Hindlimb muscle (tissue), 1 donor: ENCODE measurements around the gene SOX13. TPM values are rescaled to one million over a fixed set of nuclear protein-coding genes. Genes with fewer than 3 reads are reported as not detected.

Source experiments
- DNase-seq: peaks from one replicate; pipeline ENCODE4 v3.0.0-alpha.2; 2013
- polyA plus RNA-seq: library from polyadenylated mRNA; unstranded; fragments of 120-200 nt; gene quantifications from one replicate; pipeline ENCODE4 v1.2.1, GENCODE V29; 2013; ENCODE audit not compliant: insufficient read length

Gene SOX13
- polyA plus RNA-seq, 1 donor: 30.2 TPM

DNA sequence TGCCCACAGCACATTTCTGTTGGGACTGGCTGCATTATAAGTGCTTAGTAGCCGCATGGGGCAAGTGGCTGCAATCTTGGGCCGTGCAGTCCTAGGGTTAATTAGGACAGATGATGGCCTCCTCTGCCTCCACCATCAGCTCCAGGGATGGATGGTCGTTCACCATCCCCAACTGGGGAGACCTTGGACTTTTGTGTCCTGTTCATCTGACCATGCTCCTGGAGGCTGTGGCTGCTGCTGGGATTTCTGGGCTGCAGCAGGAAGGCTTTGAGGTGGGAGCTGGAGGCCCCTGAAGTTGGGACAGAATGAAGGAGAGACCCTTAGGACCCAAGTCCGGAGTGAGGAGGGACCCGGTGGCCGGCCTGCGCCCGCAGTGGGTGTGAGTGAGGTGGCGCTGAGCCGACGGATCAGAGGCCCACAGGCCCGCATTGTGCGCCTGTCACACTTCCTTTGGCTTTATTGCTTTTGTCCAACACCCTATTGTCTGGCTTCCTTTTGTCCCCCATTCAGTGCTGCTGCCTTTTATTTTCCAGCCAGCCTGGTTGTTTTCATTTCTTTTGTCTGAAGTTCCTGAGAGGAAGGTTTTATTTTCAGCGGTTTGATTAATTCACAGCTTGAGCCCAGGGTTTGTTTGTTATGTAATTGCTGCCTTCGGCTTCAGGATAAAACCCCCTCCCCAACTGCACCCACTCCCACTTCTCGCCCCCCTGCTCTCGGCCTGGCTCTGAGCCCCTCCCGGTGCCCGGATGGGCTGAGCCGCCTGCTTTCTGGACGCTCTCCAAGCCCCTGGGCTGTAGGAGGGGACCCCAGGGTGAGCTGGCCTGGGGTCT, 35.6 kb downstream of the SOX13 start:
- DNase-seq: no peak

GRCh38 chr1:204110894-204111633, 38.1 kb downstream of the SOX13 start:
- DNase-seq: no peak

- no peak for DNase-seq
Measured at GRCh38 chr1:204112876-204113730, 40.2 kb downstream of the SOX13 start.

DNA sequence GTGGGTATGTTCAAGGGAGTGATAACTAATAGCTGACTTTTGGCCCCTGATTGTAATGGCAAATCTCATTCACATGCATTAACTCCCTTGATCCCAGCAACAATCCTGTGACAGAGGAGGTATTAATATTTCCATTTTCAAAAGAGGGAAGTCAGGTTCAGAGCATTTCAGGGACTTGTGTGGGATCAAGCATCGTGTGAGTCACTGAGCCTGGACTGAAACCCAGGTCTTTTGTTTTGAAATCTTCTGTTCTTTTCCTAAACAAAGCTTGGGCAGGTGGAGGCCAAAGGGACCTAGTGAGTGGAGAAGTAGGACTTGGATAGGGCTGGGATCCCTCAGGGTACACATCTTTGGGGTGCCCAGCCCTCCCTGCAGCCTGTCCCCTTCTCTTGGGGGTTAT, 41.0 kb downstream of the SOX13 start:
- DNase-seq: no peak

- no peak for DNase-seq
Measured at GRCh38 chr1:204114606-204115005, 41.7 kb downstream of the SOX13 start.

DNA sequence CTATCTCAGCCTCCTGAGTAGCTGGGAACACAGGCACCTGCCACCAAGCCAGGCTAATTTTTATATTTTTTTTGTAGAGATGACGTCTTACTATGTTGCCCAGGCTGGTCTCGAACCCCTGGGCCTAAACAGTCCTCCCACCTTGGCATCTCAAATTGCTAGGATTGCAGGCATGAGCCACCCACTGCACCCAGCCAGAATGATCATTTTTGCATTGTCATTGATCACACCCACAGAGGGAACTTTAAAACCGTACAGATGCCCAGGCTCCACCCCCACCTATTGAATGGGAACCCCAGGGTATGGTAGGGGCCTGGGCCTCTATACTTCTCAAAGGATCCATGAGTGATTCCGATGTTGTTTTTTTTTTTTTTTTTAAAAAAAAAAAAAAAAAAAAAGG, 42.2 kb downstream of the SOX13 start:
- no peak for DNase-seq

- DNase-seq: no peak
Measured at GRCh38 chr1:204116539-204116938, 43.6 kb downstream of the SOX13 start.

DNA sequence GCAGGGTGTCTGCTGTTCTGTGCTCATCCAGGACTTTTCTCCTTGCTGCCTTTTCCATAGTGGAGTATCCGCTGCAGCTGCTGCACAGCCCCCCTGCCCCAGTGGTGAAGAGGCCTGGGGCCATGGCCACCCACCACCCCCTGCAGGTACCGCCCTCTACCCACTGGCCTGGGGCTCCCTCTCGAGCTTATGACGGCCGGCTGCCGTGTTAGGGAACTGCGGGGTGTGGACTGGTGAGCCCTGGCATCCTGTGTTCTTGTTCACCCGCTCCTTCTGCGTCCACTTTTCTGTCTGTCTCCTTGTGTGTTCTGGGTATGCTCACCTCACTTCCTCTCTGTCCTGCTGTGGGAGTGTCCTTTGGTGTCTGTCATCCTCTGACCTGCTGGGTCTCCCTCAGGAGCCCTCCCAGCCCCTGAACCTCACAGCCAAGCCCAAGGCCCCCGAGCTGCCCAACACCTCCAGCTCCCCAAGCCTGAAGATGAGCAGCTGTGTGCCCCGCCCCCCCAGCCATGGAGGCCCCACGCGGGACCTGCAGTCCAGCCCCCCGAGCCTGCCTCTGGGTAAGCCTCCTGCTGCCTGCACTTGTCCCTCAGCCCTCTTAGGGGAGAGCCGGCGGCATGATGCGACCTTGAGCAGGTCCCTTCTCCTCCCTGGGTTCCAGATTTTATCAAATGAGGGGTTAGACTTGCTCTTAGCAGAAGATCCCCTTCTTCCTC, 49.1 kb downstream of the SOX13 start:
- DNase-seq: no peak

DNA sequence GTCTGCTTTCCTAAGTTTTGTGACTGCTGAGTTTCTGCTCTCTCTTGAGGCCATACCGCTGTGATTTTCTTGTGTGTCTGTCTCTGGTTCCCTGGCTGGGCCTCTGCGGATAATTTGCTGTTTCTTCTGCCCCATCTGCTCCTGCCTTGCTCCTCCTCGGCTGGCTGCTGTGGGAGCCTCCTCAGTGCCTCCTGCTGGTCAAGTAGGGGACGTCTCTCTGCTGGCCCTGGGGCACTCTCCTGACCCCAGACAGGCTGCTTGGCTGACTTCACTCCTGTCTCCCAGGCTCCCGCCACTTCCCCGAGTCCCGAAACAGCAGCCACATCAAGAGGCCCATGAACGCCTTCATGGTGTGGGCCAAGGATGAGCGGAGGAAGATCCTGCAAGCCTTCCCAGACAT, 50.5 kb downstream of the SOX13 start:
- no peak for DNase-seq

DNA sequence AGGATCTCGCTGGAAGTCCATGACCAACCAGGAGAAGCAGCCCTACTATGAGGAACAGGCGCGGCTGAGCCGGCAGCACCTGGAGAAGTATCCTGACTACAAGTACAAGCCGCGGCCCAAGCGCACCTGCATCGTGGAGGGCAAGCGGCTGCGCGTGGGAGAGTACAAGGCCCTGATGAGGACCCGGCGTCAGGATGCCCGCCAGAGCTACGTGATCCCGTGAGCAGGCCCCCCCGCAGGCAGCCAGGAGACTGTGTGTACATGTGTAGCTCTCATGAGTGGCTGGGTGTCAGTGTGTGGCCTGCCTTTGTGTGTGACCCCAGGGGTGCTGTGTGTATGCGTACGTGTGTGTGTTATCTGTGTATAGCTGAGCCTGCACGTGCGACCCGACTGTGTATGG, 51.7 kb downstream of the SOX13 start:
- DNase-seq: no peak

- no peak for DNase-seq
Measured at GRCh38 chr1:204125759-204126351, 52.9 kb downstream of the SOX13 start.

GRCh38 chr1:204126386-204126785, 53.5 kb downstream of the SOX13 start:
- DNase-seq: no peak

DNA sequence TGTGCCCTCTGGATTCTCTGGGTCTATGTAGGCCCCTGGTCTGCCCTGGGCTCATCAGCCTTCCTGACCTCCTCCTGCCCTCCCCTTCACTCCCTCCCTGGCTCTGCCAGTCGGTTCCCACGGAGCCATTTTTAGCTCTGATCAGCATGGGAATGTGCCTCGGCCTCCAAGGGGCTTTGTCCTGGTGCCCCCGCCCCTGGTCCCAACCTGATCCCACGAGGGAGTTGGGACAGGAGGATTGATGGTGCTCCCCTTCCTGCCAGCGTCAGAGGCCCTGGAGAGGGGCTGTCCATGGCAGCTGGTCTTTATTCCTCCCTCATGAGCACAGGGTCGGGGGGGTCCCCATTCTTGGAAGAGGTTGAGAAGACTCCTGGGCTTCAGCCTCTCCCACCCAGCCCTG, 54.0 kb downstream of the SOX13 start:
- DNase-seq: no peak

DNA sequence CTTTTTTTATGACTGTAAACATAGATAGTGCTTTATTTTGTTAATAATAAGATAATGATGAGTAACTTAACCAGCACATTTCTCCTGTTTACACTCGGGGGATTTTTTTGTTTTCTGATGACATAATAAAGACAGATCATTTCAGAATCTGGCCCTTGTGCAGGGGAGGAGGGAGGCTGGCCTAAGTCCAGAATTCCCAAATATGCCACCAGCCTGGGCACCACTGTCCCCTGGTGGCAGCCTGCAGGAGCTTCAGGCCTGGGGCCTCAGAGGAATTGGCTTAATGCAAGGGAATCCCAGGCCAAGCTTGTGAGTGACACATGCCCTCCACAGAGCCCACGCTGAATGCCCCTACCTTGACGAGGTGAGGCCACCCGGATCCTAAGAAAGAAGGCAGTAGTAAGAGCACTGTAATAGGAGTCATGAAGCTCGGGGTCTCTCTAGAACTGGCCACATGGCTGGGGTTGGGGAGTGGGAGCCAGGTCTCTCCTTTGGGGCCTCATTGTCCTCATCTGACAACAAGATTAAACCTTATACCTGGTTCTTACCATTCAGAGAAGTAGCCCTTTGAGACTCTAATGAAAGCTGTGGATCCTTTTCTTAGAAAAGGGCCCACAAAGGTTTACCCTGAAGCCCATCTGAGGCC, 54.8 kb downstream of the SOX13 start:
- DNase-seq: no peak

DNA sequence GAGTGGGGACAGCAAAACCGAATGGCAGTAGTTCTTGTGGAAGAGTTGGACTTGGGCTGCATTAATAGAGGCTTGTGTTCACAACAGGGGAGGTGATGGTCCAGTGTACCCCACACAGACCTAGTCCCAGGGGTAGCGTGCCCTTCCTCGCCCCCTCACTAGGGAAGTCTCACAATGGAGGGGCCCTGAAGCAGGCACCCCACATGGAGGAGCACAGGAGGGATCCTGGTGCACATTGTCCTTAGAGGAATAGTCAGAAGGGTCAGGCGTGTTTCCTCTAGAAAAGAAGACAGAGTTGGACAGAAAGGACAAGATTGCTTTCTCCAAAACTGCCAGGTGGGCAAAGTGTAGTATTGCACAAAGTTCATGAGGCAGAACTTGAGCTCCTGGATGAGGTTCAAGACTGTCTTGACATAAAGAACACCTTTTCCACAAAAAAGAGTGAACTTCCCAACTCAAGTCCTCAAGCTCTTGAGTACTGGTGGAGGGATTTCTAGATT, 55.6 kb downstream of the SOX13 start:
- DNase-seq: no peak

DNA sequence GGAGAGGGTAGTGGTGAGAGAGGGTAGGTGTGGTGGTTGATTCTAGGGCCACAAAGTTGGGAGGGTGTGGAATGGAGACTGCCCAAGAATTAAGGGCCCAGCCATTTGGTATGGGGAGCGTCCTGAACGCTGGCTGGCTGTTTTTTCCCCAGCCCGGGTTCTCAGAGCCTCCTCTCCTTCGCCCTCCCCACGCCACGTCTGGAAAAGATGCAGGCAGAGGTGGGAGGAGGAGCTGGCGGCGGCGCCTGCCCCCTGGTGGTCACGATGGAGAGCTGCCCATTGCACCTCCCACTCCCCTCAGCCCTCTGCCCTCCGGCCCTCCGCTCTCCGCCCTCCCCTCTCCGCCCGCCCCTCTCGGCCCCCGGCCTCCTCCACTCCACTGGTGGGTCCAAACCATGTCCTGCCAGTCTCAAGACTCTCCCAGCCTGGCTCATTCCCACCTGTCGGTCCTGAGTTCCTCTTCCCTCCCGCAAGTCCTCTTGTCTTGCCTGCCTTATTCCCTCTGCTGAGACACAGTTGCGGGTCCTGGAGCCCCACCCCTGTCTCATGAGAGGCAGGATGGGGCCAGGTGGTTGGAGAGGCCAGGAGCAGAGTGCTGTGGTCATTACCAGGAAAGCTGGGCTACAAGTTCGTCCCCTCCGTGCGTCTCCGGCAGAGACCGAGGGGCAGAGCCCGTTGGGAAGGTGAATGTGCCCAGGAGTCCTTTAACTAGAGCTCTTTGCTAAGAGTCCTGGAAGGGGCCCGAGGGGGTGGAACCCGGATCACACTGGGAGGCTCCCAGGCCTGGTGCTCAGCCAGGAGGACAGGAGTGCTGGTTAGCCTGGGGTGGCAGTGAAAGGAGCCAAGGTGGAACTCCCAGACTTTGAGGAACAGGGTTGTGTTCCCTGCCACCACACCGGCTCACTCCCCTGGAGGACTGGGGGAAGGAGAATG, 56.3 kb downstream of the SOX13 start:
- DNase-seq: peak; percentile 73

DNA sequence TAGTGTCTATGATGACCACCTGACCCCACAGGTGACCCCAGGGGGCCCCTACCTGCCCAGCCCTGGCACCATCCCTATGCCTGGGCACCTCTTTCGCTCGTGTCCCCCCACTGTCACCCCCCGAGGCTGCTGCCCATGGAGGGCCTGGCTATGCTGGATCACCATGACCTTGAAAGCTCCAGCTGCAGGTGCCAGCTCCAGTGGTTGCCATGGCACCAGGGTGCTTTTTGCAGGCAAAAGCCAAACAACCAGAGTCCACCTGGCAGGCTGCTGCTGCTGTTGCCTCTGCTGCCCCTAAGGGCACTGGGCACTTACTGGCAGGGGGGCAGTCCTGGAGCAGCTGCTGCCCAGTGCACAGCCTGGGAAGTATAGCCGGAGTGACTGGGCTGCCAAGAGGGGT, 57.3 kb downstream of the SOX13 start:
- DNase-seq: no peak

DNA sequence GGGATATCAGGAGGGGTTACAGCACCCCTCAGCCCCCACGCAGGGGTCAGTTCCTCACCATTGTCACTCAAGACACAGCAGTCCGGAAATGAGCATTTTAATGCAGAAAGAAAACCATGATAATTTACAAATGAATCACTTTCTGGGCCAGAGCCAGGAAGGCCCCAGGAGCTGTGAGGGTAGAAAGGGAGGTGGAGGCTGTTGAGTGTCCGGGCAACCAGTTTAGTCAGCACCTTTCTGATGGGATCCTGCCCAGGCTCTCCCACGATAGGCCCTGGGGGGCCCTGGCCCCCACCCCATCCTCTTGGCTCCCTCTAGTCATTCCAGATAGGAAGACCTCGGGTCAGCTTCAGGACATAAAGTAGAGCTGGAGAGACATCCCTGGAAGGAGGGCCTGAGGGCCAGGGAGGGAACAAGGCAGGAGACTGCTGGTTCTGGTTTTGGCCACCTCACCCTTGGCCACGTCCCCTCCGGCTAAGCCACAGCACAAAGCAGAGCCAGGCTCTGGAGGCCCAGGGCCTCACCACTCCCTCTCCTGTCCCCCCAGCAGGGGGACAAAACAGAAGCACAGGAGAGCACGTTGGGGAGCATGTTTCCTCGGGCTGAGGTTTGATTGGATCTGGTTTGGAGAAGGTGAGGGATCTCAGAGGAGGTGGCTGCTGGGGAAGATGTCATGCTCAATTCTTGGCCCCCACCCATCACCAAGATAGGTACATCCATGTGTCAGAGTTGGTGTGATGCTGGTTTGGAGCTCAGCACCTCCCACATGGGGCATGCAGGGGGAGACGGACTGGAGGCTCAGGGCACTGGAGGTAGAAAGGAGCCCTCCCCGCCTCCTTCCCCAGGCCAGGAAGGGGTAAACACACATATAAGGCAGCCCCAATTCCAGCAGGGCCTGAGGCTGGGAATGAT, 58.3 kb downstream of the SOX13 start:
- no peak for DNase-seq

GRCh38 chr1:204131978-204132377, 59.1 kb downstream of the SOX13 start:
- no peak for DNase-seq
